NCI-H1417 treated with DMSO at 0.1 percent for 48 hours (cell line): ENCODE measurements around the gene SENP8.
A peak's percentile ranks its signal among the peaks of the same experiment; 100 is the strongest.

ENCODE experiments used
- DNase-seq: peaks from one replicate; lab custom pipeline; 2025; lab: John Stamatoyannopoulos, UW

The SENP8 gene

DNA sequence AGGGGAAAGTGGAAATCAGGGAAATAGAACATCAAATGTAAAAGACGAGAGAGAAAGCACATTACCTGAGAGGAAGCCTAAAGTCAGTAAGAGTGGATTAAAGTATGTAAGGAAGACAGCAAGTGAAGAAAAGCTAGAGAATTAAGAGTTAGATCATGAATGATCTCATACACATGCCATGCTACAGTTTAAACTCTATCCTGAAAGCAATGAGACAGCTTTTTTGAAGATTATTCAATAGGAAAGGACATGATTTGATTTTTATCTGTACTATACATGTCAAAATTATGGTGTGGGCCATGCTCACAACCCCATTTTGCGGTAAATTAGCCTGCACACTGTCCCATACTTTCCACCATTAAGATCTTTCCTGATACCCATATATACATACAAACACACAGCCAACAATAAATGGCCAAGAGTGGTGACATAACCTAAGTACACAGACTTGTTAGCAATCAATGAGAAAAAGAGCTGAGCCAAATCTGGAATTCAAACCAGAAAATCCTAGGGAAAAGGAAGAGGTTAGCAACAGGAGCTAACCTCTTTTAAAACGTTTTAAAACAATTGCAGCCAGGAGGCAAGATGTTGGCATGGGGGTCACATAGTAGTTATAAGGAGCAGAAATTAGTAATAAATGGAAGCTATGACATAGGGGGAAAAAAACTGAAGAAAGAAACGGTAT is 4.7 kb upstream of the SENP8 start:
- DNase-seq: no peak

DNA sequence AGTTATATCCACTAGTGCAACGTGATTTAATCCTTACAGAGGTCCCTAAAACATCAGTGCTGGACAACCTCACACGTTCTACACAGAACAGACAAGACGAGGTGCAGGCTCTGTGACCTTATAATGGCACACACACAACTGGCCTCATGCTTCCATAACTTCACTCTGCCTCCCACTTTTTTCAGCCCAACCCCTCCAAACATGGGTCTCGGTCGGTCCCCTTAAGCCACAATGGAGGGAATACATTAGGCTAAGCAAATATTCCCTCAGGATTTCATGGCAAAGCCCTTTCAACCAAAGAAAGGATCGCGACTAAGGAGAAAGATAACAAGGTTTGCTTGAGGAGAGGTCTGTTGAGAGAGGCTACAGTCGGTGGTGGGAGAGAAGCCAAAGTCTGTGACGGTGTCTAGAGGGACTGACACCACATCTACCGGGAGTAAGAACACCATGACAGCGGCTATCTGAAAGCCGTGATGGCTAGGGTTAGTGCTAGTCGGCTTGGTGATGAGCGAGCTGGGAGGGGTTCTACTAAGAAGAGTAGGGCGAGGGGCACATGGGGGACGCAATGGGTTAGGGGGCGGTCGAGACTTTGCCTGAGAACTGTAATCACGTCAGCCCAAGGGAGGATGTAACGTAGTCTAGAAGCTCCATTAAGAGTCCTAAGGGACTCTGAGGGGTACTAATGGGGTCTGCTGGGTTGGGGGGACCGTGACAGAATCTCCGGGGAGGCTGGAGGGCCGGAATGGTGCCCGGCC is 1.3 kb upstream of the SENP8 start:
- DNase-seq: no peak

DNA sequence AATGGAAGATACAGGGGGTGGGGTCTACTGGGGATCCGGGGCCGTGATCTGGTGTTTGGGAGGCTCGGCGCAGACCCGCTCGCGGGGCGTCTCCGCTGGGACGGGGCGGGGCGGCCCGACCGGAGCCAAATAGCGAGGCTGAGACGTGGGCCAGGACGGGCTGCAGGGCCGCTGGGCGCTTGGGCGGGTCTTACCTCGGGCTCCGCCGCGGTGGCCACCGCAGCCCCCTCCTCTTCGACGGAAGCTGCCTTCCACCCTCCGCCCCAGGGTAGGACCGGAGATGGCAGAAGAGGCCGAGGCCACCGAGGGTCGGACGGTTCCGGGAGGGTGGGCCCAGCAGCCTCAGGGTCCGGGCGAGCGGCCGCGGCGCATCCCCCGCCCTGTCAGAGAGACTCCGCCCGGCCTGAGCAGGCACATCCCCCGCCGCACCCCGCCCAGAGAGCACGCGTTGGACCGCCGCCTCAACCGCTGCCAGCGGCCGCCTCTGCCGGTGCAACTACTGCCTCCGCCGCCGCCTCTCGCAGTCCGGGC is 652 bp upstream of the SENP8 start:
- DNase-seq: no peak

GRCh38 chr15:72124218-72124617 is 6.0 kb downstream of the SENP8 start:
- no peak for DNase-seq

- DNase-seq: no peak
Measured at GRCh38 chr15:72127724-72128322, 9.6 kb downstream of the SENP8 start.

GRCh38 chr15:72128359-72128758 is 10.2 kb downstream of the SENP8 start:
- no peak for DNase-seq

GRCh38 chr15:72130272-72130671 is 12.1 kb downstream of the SENP8 start:
- DNase-seq: no peak

- DNase-seq: no peak
Measured at GRCh38 chr15:72131922-72132321, 13.7 kb downstream of the SENP8 start.

DNA sequence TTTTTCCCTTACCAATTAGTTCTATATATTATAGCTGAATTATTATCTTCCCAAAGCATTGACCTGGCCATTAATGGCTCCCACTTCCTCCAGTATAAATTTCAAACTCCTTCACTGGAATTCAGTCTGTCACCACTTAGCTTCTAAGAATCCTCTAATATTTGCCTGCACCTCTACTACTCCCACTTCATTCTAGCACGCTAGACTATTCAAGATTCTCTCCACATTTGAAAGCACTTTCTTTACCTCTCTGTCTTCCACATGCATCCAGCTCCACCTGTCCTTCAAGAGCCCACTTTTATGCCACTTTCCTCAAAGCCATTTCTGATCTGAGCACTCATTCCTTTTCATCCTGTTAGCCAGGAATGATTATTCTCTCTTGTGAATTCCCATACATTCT is 15.0 kb downstream of the SENP8 start:
- DNase-seq: no peak

DNA sequence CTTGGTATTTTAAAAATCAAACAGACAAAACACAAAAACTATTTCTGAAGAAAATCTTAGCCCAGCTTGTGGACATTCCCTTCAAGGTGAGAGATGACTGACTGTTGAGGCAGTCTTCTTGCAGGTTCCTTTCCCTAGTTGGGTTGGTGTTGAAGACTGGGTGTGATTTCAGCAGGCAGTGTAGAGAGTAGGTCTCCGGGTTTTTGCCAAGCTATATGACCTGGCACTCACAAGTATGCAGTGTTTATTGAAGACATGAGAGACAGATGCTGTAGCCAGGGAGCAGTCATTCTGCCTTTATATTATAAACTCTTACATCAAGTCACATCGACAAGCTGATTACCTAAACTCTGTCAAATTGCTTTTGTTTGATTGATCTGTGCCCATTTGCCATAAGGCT is 17.5 kb downstream of the SENP8 start:
- peak; percentile 81 for DNase-seq

- DNase-seq: peak; percentile 81
Measured at GRCh38 chr15:72136170-72137051, 18.2 kb downstream of the SENP8 start.

- no peak for DNase-seq
Measured at GRCh38 chr15:72139667-72140066, 21.5 kb downstream of the SENP8 start.

DNA sequence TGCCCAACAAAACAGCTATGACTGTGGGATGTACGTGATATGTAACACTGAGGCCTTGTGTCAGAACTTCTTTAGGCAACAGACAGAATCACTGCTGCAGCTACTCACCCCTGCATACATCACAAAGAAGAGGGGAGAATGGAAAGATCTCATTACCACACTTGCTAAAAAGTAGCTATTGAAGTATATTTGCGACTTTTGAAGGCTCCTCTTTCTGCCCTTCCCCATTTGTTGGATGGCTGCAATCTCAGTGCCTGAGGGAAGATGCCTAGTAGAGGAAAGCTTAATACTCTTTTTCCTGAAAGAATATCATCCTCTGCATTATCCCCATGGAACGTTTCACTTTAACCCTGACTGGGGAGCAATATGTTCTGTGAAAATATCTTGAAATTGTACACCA is 21.9 kb downstream of the SENP8 start:
- DNase-seq: no peak

DNA sequence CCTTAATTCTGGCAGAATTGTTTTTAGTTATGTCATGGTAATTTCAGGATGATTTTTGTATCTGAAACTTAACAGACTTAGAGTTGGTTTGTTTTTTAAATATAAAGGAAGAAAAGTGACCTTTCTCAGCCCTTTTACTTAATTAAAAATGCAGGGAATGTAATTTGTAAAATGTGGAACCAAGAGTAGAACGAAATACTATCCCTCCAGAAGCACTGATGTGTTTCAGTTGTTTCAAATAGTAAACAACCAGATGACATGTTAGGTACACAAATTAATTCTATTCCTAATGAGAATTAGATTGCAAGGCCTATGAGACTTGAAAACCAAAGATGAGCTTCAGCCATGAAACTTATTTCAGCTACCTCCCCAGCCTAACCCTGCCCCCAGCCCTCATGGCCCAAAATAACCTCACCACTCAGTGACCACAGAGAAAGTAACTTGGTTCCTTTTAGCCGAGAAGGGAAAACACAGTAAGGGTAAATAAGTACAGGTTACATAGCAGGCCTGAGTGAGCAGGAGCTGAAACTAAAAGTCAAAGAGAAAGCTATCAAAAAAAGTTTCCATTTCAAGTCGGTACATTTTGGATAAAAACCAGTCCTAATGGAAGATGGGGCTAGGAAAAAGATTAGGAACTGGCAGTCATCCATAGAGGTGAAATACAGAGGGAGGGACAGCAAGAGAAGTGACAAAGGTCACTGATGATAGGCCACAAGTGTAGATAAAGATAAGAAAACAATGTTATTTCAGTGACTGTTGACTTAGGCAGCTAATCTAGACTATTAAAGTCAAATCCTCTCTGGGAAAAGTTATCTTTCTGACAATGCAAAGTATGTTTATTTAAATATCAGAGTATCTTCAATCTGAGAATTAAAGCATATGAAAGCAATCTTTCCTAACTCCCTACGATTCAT is 23.2 kb downstream of the SENP8 start:
- DNase-seq: no peak

- DNase-seq: no peak
Measured at GRCh38 chr15:72146221-72146620, 28.0 kb downstream of the SENP8 start.

- no peak for DNase-seq
Measured at GRCh38 chr15:72146934-72147333, 28.7 kb downstream of the SENP8 start.

GRCh38 chr15:72147418-72147817 is 29.2 kb downstream of the SENP8 start:
- no peak for DNase-seq

DNA sequence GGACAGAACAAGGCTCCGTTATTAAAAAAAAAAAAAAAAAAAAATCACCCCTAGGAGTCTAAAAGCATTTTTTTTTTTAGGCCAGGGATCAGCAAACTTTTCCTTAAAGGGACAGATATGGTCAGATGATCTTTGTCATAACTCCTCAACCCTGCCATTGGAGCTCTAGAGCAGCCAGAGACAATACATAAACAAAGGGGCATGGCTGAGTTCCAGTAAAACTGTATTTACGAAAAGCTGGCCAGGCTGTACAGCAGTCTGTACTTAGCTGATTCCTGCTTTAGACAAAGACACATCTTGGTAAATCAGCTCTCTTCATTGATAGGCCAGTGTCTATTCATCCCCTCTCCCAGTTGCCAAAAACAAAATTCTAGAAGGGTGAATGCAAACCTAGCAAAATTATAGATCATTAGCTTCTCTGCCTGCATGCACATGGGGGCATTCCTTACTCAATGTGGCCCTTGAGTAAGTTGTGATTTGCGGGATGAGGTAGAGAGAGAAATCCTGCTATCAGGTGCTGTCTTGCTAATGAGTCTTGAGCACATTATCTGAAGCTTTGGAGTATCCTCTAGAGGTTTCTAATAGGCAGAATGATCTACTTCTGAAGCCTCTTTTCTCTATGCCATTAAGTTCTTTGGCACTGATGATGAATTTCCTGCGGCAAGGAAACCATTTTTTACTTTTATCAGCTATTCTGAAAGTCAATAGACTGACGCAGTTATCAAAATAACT is 35.2 kb downstream of the SENP8 start:
- DNase-seq: no peak

GRCh38 chr15:72154316-72154715 is 36.1 kb downstream of the SENP8 start:
- no peak for DNase-seq

GRCh38 chr15:72155003-72155621 is 36.9 kb downstream of the SENP8 start:
- DNase-seq: no peak
